SK-N-MC (cell line): Measurements from ENCODE around the gene LSM14A.

Experiments used
- EZH2 ChIP-seq: fragments of 200-600 bp; sonication (generic); IDR thresholded peaks from one replicate; pipeline ENCODE4 v1.6.1; 2017; ENCODE audit warnings: antibody characterized with exemption
- FOXP2 ChIP-seq: optimal IDR thresholded peaks from 2 replicates; pipeline ENCODE3; 2011; ENCODE audit warnings: mild to moderate bottlenecking, moderate library complexity; ENCODE audit not compliant: insufficient read depth; ENCODE audit errors: extremely low read length, control extremely low read depth
- POLR2AphosphoS5 ChIP-seq: IDR thresholded peaks from 2 replicates; pipeline ENCODE4 v1.6.1; 2012; ENCODE audit warnings: mild to moderate bottlenecking, low read depth, low read length, borderline replicate concordance

DNA sequence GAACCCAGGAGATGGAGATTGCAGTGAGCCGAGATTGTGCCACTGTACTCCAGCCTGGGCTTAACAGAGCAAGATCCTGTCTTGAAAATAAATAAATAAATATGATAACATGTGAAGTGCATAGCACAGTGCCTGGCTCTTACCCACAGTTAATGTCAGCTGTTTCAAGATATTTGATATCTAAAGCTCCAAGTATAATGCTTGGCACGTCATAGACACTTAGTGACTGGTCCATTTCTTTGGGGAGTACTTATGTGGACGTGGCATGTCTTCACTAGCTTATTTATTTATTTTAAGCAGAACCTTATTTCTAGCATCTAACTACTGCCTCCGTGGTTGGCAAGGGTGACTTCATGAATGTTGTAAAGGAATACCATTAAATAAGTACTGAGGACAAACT is 100.8 kb downstream of the LSM14A start:
- TF ChIP-seq POLR2AphosphoS5 (no peak), EZH2 (no peak), FOXP2 (no peak)
